K562 (cell line): Measurements from ENCODE around the gene TMEM127. TPM values are rescaled to one million over a fixed set of nuclear protein-coding genes. Genes with fewer than 3 reads are reported as not detected.

Source experiments
- BCL6 ChIP-seq: fragments of 250-450 bp; sonication (Bioruptor Pico); IDR thresholded peaks from 2 replicates; pipeline ENCODE4 v1.4.0; 2020
- BMI1 ChIP-seq: fragments of 150-350 bp; IDR thresholded peaks from 2 replicates; pipeline ENCODE4 v1.6.1; 2014; ENCODE audit warnings: low read length
- CBX3 ChIP-seq, 2 experiments: IDR thresholded peaks; 1 replicate in 1 of 2; 2 replicates in 1 of 2; pipeline ENCODE4 v1.6.1; 2012; ENCODE audit warnings: inconsistent platforms in 2 of 2, low read length in 2 of 2, borderline replicate concordance in 1 of 2, control low read depth in 1 of 2
- HNRNPH1 ChIP-seq: fragments of 200-400 bp; formaldehyde crosslinking; optimal IDR thresholded peaks from 2 replicates; pipeline ENCODE3; 2017; ENCODE audit warnings: low read depth, mild to moderate bottlenecking, low read length, moderate library complexity
- JUN ChIP-seq, 2 experiments: sonication (generic) in 1 of 2; formaldehyde crosslinking in 1 of 2; IDR thresholded peaks; 2 replicates each; pipeline versions ENCODE4 v1.6.1 to v1.8.0; 2012 to 2022; ENCODE audit warnings: borderline replicate concordance in 2 of 2, mild to moderate bottlenecking in 2 of 2, improper control_type of control experiment in 1 of 2, low read depth in 1 of 2, low read length in 1 of 2, missing genetic modification reagents in 1 of 2
- KAT2B ChIP-seq: IDR thresholded peaks from one replicate; pipeline ENCODE4 v1.6.1; 2012; ENCODE audit warnings: low read depth, mild to moderate bottlenecking, control low read depth, inconsistent platforms, low read length, moderate library complexity
- RFX7 ChIP-seq: fragments of 250-450 bp; sonication (Bioruptor Pico); IDR thresholded peaks from 2 replicates; pipeline ENCODE4 v1.5.1; 2021; ENCODE audit warnings: mild to moderate bottlenecking
- SMARCC2 ChIP-seq: fragments of 450-650 bp; IDR thresholded peaks from 2 replicates; pipeline ENCODE4 v1.6.1; 2017; ENCODE audit warnings: antibody characterized with exemption, moderate library complexity, mild to moderate bottlenecking, low read depth
- ZNF408 ChIP-seq: fragments of 250-450 bp; sonication (Bioruptor Pico); IDR thresholded peaks from 2 replicates; pipeline ENCODE4 v1.4.0; 2020; ENCODE audit warnings: low read depth, mild to moderate bottlenecking, moderate library complexity
- ZNF766 ChIP-seq: fragments of 200-800 bp; sonication (Bioruptor generic); conservative IDR thresholded peaks from 2 replicates; pipeline ENCODE4 v1.6.1; 2016; ENCODE audit warnings: missing genetic modification characterization, missing compliant biosample characterization
- polyA plus RNA-seq, 8 experiments: library from polyadenylated mRNA; depleted of rRNA in 4 of 8; stranded (reverse) in 5 of 8; unstranded in 3 of 8; fragments of >200 nt; fragmentation: Nextera tagmentation in 2 of 8; fragmentation: Illumina TruSeq in 1 of 8; extraction: Ambion mirVana in 2 of 8; extraction: Trizol in 1 of 8; gene quantifications; 2 replicates each; pipeline versions ENCODE4 v1.2.1 to v1.2.3, GENCODE V29; 2011 to 2014; ENCODE audit warnings: inconsistent platforms in 1 of 8, missing spikeins in 1 of 8
- total RNA-seq, 7 experiments: library from RNA; depleted of rRNA in 6 of 7; stranded (reverse); fragments of >200 nt in 6 of 7; fragmentation: Illumina TruSeq in 2 of 7; extraction: Trizol in 2 of 7; gene quantifications; 2 replicates each; pipeline versions ENCODE4 v1.2.1 to v1.2.3, GENCODE V29; 2011 to 2021; ENCODE audit warnings: low replicate concordance in 1 of 7
- TF ChIP-seq, protein P1 (sequence below): sonication (generic); formaldehyde crosslinking; IDR thresholded peaks from 2 replicates; pipeline ENCODE4 v1.8.1; 2023; ENCODE audit warnings: missing genetic modification reagents, mild to moderate bottlenecking, borderline replicate concordance
- TF ChIP-seq, protein P2 (sequence below), 2 experiments: fragments of 450-650 bp; IDR thresholded peaks; 2 replicates each; pipeline ENCODE4 v1.6.1; 2018; ENCODE audit warnings: mild to moderate bottlenecking in 2 of 2, low read depth in 1 of 2; ENCODE audit not compliant: partially characterized antibody in 2 of 2
- TF ChIP-seq, protein P3 (sequence below): fragments of 450-650 bp; formaldehyde crosslinking; IDR thresholded peaks from 2 replicates; pipeline ENCODE4 v1.4.0; 2020; ENCODE audit warnings: mild to moderate bottlenecking, moderate library complexity
- TF ChIP-seq, protein P4 (sequence below), 2 experiments: IDR thresholded peaks; 2 replicates each; pipeline ENCODE4 v1.6.1; 2011; ENCODE audit warnings: borderline replicate concordance in 1 of 2, control low read depth in 1 of 2, low read depth in 1 of 2, low read length in 1 of 2, mild to moderate bottlenecking in 1 of 2, mixed read lengths in 1 of 2, moderate library complexity in 1 of 2; ENCODE audit not compliant: insufficient read depth in 1 of 2, insufficient read length in 1 of 2, poor library complexity in 1 of 2, severe bottlenecking in 1 of 2; ENCODE audit errors: extremely low read depth in 1 of 2

The TMEM127 gene
- total and polyA plus RNA-seq, 9 of the 15 experiments (the other 6 are each of a cell fraction or from before 2014, with no cell fraction given): 1.7 to 20.0 (median 9.9) TPM

DNA sequence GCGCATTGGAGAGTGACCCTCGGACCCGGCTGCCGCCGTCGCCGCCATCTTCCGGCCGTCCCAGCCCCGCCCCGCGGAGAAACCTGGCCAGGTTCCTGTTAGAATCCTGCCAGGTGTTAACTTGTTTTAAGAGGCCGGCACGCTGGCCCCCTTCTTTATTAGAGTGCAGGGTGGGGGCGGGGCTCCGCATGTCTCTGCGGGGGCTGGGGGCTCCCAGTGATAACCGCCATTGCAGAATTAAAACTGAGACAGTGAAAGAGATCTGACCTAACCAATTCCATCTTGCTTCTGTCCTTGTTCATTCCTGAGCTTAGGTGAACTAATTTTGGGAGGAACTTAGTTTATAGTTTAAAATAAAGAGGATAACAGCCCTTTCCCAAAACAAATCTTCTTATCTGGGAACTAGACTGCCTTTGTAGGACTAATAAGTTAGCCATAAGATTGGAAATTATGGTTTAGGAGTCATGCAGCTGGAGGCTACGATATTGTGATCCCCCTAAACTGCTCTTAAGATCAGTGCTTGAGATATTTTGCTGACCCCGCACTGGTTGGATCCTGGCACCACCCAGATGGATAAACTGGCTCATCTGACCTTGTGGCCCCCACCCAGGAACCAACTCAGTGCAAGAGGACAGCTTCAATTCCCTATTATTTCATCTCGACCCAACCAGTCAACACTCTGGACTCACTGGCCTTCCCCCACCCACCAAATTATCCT, 56.6 kb downstream of the TMEM127 start (continued):
- TF ChIP-seq, protein P1, sequence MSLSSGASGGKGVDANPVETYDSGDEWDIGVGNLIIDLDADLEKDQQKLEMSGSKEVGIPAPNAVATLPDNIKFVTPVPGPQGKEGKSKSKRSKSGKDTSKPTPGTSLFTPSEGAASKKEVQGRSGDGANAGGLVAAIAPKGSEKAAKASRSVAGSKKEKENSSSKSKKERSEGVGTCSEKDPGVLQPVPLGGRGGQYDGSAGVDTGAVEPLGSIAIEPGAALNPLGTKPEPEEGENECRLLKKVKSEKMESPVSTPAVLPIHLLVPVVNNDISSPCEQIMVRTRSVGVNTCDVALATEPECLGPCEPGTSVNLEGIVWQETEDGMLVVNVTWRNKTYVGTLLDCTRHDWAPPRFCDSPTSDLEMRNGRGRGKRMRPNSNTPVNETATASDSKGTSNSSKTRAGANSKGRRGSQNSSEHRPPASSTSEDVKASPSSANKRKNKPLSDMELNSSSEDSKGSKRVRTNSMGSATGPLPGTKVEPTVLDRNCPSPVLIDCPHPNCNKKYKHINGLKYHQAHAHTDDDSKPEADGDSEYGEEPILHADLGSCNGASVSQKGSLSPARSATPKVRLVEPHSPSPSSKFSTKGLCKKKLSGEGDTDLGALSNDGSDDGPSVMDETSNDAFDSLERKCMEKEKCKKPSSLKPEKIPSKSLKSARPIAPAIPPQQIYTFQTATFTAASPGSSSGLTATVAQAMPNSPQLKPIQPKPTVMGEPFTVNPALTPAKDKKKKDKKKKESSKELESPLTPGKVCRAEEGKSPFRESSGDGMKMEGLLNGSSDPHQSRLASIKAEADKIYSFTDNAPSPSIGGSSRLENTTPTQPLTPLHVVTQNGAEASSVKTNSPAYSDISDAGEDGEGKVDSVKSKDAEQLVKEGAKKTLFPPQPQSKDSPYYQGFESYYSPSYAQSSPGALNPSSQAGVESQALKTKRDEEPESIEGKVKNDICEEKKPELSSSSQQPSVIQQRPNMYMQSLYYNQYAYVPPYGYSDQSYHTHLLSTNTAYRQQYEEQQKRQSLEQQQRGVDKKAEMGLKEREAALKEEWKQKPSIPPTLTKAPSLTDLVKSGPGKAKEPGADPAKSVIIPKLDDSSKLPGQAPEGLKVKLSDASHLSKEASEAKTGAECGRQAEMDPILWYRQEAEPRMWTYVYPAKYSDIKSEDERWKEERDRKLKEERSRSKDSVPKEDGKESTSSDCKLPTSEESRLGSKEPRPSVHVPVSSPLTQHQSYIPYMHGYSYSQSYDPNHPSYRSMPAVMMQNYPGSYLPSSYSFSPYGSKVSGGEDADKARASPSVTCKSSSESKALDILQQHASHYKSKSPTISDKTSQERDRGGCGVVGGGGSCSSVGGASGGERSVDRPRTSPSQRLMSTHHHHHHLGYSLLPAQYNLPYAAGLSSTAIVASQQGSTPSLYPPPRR (CRISPR knock-in tag): no peak
- TF ChIP-seq, protein P2, sequence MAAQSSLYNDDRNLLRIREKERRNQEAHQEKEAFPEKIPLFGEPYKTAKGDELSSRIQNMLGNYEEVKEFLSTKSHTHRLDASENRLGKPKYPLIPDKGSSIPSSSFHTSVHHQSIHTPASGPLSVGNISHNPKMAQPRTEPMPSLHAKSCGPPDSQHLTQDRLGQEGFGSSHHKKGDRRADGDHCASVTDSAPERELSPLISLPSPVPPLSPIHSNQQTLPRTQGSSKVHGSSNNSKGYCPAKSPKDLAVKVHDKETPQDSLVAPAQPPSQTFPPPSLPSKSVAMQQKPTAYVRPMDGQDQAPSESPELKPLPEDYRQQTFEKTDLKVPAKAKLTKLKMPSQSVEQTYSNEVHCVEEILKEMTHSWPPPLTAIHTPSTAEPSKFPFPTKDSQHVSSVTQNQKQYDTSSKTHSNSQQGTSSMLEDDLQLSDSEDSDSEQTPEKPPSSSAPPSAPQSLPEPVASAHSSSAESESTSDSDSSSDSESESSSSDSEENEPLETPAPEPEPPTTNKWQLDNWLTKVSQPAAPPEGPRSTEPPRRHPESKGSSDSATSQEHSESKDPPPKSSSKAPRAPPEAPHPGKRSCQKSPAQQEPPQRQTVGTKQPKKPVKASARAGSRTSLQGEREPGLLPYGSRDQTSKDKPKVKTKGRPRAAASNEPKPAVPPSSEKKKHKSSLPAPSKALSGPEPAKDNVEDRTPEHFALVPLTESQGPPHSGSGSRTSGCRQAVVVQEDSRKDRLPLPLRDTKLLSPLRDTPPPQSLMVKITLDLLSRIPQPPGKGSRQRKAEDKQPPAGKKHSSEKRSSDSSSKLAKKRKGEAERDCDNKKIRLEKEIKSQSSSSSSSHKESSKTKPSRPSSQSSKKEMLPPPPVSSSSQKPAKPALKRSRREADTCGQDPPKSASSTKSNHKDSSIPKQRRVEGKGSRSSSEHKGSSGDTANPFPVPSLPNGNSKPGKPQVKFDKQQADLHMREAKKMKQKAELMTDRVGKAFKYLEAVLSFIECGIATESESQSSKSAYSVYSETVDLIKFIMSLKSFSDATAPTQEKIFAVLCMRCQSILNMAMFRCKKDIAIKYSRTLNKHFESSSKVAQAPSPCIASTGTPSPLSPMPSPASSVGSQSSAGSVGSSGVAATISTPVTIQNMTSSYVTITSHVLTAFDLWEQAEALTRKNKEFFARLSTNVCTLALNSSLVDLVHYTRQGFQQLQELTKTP (IDR thresholded peaks at IDR 0.05; ENCODE audit: low read depth in 1 of 2, partially characterized antibody in 2 of 2): no peak
- TF ChIP-seq, protein P3, sequence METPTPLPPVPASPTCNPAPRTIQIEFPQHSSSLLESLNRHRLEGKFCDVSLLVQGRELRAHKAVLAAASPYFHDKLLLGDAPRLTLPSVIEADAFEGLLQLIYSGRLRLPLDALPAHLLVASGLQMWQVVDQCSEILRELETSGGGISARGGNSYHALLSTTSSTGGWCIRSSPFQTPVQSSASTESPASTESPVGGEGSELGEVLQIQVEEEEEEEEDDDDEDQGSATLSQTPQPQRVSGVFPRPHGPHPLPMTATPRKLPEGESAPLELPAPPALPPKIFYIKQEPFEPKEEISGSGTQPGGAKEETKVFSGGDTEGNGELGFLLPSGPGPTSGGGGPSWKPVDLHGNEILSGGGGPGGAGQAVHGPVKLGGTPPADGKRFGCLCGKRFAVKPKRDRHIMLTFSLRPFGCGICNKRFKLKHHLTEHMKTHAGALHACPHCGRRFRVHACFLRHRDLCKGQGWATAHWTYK (CRISPR knock-in tag): no peak
- TF ChIP-seq SMARCC2: no peak
- TF ChIP-seq CBX3 (IDR thresholded peaks at IDR 0.05; ENCODE audit: borderline replicate concordance in 1 of 2, low read length in 2 of 2): no peak
- no peak for TF ChIP-seq BMI1
- TF ChIP-seq ZNF766 (CRISPR knock-in tag): no peak
- TF ChIP-seq ZNF408 (CRISPR knock-in tag): no peak
- TF ChIP-seq, protein P4, sequence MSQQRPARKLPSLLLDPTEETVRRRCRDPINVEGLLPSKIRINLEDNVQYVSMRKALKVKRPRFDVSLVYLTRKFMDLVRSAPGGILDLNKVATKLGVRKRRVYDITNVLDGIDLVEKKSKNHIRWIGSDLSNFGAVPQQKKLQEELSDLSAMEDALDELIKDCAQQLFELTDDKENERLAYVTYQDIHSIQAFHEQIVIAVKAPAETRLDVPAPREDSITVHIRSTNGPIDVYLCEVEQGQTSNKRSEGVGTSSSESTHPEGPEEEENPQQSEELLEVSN (IDR thresholded peaks at IDR 0.05; ENCODE audit: borderline replicate concordance in 1 of 2, extremely low read depth in 1 of 2, insufficient read depth in 1 of 2, insufficient read length in 1 of 2, low read depth in 1 of 2, low read length in 1 of 2, poor library complexity in 1 of 2, severe bottlenecking in 1 of 2): peak in 1 of 2 experiments; percentile 8
- no peak for TF ChIP-seq HNRNPH1
- no peak for TF ChIP-seq BCL6 (CRISPR knock-in tag)
- no peak for TF ChIP-seq KAT2B
- no peak for TF ChIP-seq RFX7 (CRISPR knock-in tag)
- TF ChIP-seq JUN (IDR thresholded peaks at IDR 0.05; ENCODE audit: borderline replicate concordance, low read depth, low read length): no peak
- TF ChIP-seq JUN (CRISPR knock-in tag; IDR thresholded peaks at IDR 0.05; ENCODE audit: borderline replicate concordance): no peak
